Body of pancreas (tissue), 4 donors: ENCODE results near the gene INTS3. TPM values are rescaled to one million over a fixed set of nuclear protein-coding genes. Genes with fewer than 3 reads are reported as not detected.
A peak's percentile ranks its signal among the peaks of the same experiment; 100 is the strongest.

Source experiments
- ATAC-seq: fragments of 150-250 bp; one replicate; pipeline ENCODE4 v1.9.1; 2016
- DNase-seq, 4 donors: peaks; one replicate each; pipeline ENCODE4 v3.0.0-alpha.2; 2019
- H3K27ac ChIP-seq, 4 donors: fragments of 200-600 bp; sonication (generic); 1 replicate in 3 of 4; 2 replicates in 1 of 4; pipeline versions ENCODE4 v1.5.1 to v1.6.1; 2016 to 2019; ENCODE audit warnings: mild to moderate bottlenecking in 1 of 4, mixed read lengths in 1 of 4, moderate library complexity in 1 of 4
- H3K27me3 ChIP-seq, 2 donors: fragments of 200-600 bp; sonication (generic); one replicate each; pipeline ENCODE4 v1.6.0; 2016; ENCODE audit warnings: mild to moderate bottlenecking in 1 of 2
- H3K36me3 ChIP-seq, 2 donors: fragments of 200-600 bp; sonication (generic); replicated peaks in 1 of 2; 2 replicates each; pipeline ENCODE4 v1.5.1; 2016; ENCODE audit warnings: low read depth in 2 of 2; ENCODE audit not compliant: insufficient read depth in 1 of 2
- H3K4me1 ChIP-seq: fragments of 200-600 bp; sonication (generic); one replicate; pipeline ENCODE4 v1.6.0; 2016
- H3K4me3 ChIP-seq, 2 donors: fragments of 200-600 bp; sonication (generic); 1 replicate in 1 of 2; 2 replicates in 1 of 2; pipeline ENCODE4 v1.5.1; 2016 to 2019
- H3K9me3 ChIP-seq, 3 donors: fragments of 200-600 bp; sonication (generic); 1 replicate in 2 of 3; 2 replicates in 1 of 3; pipeline ENCODE4 v1.5.1; 2016
- CTCF ChIP-seq, 7 experiments: fragments of 450-650 bp in 4 of 7; fragments of 200-600 bp in 3 of 7; sonication (generic) in 3 of 7; IDR thresholded peaks; one replicate each; pipeline ENCODE4 v1.5.1; 2016 to 2019; ENCODE audit warnings: antibody characterized with exemption in 7 of 7
- POLR2A ChIP-seq, 3 donors: fragments of 450-650 bp; IDR thresholded peaks; one replicate each; pipeline ENCODE4 v1.6.1; 2016; ENCODE audit warnings: antibody characterized with exemption in 3 of 3, mild to moderate bottlenecking in 2 of 3
- WGBS, 2 donors: methylation state at CpG; one replicate each; pipeline ENCODE4 v1.1.5; 2017; 5-methylcytosine and 5-hydroxymethylcytosine counted together
- intact Hi-C: fragments of 100-400 bp; cut with DNase I; formaldehyde crosslinking; loops from one replicate; pipeline ENCODE4 v1.15.1; 2023
- total RNA-seq, 2 donors: library from RNA; depleted of rRNA; stranded (reverse); fragments of >200 nt; gene quantifications; one replicate each; pipeline ENCODE4 v1.1.0, GENCODE V29; 2016

INTS3 gene
- total RNA-seq, 2 donors from 2014 or later, result 25.4 to 33.3 TPM

- ATAC-seq, result no peak
- Histone ChIP-seq H3K4me3 (no peak overlapping the region), H3K36me3 (no peaks in the 10 kb centered on the region), H3K4me1 (peaks cover 67% of the 10 kb centered on the region), H3K9me3 (no peaks in the 10 kb centered on the region), H3K27me3 (no peaks in the 10 kb centered on the region), H3K27ac (peak overlapping the region in 2 of 4 donors; percentile 7 to 31)
- no peak for TF ChIP-seq POLR2A (IDR thresholded peaks at IDR 0.05)
- no peak for TF ChIP-seq CTCF (IDR thresholded peaks at IDR 0.05)
- 20 to 29% methylated on average over 7 of the region's 7 CpGs for WGBS, 2 donors
- peak; percentile 58 to 74 (median 72) for DNase-seq
- intact Hi-C loops, result no loop called here
Observed at GRCh38 chr1:153777648-153778047, 49.8 kb downstream of the INTS3 start.

- Histone ChIP-seq H3K27me3 (no peaks in the 10 kb centered on the region), H3K4me3 (no peak overlapping the region), H3K27ac (peak overlapping the region in 3 of 4 donors; percentile 3 to 31 (median 7)), H3K9me3 (no peaks in the 10 kb centered on the region), H3K36me3 (no peaks in the 10 kb centered on the region), H3K4me1 (peaks cover 73% of the 10 kb centered on the region)
- WGBS, 2 donors, result 89 to 92% methylated on average over 19 to 22 of the region's 22 CpGs
- DNase-seq, result no peak
- intact Hi-C loops, result no loop called here
- no peak for ATAC-seq
- TF ChIP-seq CTCF (IDR thresholded peaks at IDR 0.05) (no peak), POLR2A (IDR thresholded peaks at IDR 0.05) (no peak)
Observed at GRCh38 chr1:153778051-153778823, 50.4 kb downstream of the INTS3 start.

GRCh38 chr1:153778824-153779519 is 51.1 kb downstream of the INTS3 start:
- no peak for DNase-seq
- peak overlapping the region in 3 of 4 donors; percentile 3 to 58 (median 49) for H3K27ac ChIP-seq
- TF ChIP-seq POLR2A (IDR thresholded peaks at IDR 0.05), result no peak
- TF ChIP-seq CTCF (IDR thresholded peaks at IDR 0.05), result no peak

GRCh38 chr1:153779781-153780541 is 52.1 kb downstream of the INTS3 start:
- Histone ChIP-seq H3K27ac (peak overlapping the region in 3 of 4 donors; percentile 49 to 58 (median 49)), H3K9me3 (no peaks in the 10 kb centered on the region), H3K4me1 (peaks cover 72% of the 10 kb centered on the region), H3K36me3 (no peaks in the 10 kb centered on the region), H3K4me3 (no peak overlapping the region), H3K27me3 (no peaks in the 10 kb centered on the region)
- DNase-seq (peak; percentile 46 to 83 (median 60)), ATAC-seq (no peak)
- no peak for TF ChIP-seq CTCF (IDR thresholded peaks at IDR 0.05)
- TF ChIP-seq POLR2A (IDR thresholded peaks at IDR 0.05), result no peak
- WGBS, 2 donors, result 25 to 31% methylated on average over 13 to 17 of the region's 17 CpGs
- intact Hi-C loops, result no loop called here

More at GRCh38 chr1:153778824-153779519, 51.1 kb downstream of the INTS3 start:
- Histone ChIP-seq H3K4me1 (peaks cover 75% of the 10 kb centered on the region), H3K36me3 (no peaks in the 10 kb centered on the region), H3K27me3 (no peaks in the 10 kb centered on the region), H3K4me3 (no peak overlapping the region), H3K9me3 (no peaks in the 10 kb centered on the region)
- intact Hi-C loops, result no loop called here
- ATAC-seq, result no peak
- 88 to 89% methylated on average over 11 to 18 of the region's 18 CpGs for WGBS, 2 donors
